Measurements from ENCODE around the gene DDIAS.

DNA sequence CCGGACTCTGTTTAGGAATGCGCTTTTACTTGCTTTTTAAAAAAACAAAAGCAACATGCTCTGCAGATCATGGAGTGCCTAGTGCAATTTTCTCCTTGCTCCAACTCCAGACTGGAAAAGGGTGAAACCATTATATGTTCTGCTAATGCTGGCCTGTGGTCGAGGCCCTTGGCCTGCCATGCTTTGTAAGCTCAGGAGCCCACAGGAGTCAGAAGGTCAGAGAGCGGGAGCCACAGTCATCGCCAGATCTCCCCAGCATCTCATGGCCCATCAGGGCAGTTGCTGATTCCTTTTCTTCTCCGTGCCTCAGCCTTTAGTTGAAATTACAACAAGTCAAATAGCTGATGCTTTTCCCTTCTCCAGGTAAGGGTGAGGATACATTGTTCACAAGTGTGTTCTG lies 80.3 kb downstream of the DDIAS start:
- TF ChIP-seq BHLHE40 (IDR thresholded peaks at IDR 0.05; ENCODE audit: borderline replicate concordance) (no peak), HDGF (IDR thresholded peaks at IDR 0.05; ENCODE audit: borderline replicate concordance) (no peak), SP1 (IDR thresholded peaks at IDR 0.05) (no peak), SUZ12 (IDR thresholded peaks at IDR 0.05) (no peak), FOXA1 (IDR thresholded peaks at IDR 0.05) (no peak), FOXK2 (IDR thresholded peaks at IDR 0.05) (no peak), NFRKB (IDR thresholded peaks at IDR 0.05) (no peak), CTBP1 (IDR thresholded peaks at IDR 0.05; ENCODE audit: borderline replicate concordance) (no peak), LEF1 (IDR thresholded peaks at IDR 0.05; ENCODE audit: borderline replicate concordance) (no peak), FOXM1 (IDR thresholded peaks at IDR 0.05; ENCODE audit: borderline replicate concordance) (no peak), L3MBTL2 (conservative IDR thresholded peaks at IDR 0.05) (no peak), ZNF384 (IDR thresholded peaks at IDR 0.05) (no peak), PKNOX1 (IDR thresholded peaks at IDR 0.05) (no peak), ELF4 (IDR thresholded peaks at IDR 0.05) (no peak)
